ENCODE data around the gene HPD. TPM values are rescaled to one million over a fixed set of nuclear protein-coding genes. Genes with fewer than 3 reads are reported as not detected.
"Not testable (repeated sequence)": the region's sequence is repeated elsewhere in the genome, so short reads cannot be mapped to it uniquely, and the experiment has no call there.

HPD gene
- total RNA-seq, 3 donors from 2014 or later = 0.63 to 1.0 TPM; not detected in 1

DNA sequence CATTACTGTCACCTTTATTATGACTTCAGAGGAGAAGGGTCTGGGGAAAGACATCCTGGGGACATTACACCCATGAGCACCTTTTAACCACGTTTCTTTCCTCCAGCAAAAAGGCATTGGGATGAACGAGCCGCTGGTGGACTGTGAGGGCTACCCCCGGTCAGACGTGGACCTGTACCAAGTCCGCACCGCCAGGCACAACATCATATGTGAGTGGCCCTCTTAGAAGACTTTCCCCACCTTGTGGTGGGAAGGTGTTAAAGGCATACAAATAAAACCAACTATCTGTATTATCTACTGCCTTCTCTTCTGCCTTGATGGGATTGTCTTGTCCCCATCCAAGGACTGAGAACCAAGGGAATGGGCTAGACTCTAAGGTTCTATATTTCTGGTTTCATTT, 36.0 kb upstream of the HPD start:
- no peaks in the 10 kb centered on the region for H3K36me3 ChIP-seq (ENCODE audit: low read depth)
- H3K9me3 ChIP-seq = no peaks in the 10 kb centered on the region
- intact Hi-C loops (cut with DNase I, micrococcal nuclease) = no loop called here
- peaks cover 28% of the 10 kb centered on the region for H3K4me1 ChIP-seq (ENCODE audit: low read depth)
- no peak overlapping the region for H3K4me3 ChIP-seq
- DNase-seq = no peak
- ATAC-seq = peak; percentile 35
- TF ChIP-seq, protein P1, sequence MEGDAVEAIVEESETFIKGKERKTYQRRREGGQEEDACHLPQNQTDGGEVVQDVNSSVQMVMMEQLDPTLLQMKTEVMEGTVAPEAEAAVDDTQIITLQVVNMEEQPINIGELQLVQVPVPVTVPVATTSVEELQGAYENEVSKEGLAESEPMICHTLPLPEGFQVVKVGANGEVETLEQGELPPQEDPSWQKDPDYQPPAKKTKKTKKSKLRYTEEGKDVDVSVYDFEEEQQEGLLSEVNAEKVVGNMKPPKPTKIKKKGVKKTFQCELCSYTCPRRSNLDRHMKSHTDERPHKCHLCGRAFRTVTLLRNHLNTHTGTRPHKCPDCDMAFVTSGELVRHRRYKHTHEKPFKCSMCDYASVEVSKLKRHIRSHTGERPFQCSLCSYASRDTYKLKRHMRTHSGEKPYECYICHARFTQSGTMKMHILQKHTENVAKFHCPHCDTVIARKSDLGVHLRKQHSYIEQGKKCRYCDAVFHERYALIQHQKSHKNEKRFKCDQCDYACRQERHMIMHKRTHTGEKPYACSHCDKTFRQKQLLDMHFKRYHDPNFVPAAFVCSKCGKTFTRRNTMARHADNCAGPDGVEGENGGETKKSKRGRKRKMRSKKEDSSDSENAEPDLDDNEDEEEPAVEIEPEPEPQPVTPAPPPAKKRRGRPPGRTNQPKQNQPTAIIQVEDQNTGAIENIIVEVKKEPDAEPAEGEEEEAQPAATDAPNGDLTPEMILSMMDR (IDR thresholded peaks at IDR 0.05) = no peak

DNA sequence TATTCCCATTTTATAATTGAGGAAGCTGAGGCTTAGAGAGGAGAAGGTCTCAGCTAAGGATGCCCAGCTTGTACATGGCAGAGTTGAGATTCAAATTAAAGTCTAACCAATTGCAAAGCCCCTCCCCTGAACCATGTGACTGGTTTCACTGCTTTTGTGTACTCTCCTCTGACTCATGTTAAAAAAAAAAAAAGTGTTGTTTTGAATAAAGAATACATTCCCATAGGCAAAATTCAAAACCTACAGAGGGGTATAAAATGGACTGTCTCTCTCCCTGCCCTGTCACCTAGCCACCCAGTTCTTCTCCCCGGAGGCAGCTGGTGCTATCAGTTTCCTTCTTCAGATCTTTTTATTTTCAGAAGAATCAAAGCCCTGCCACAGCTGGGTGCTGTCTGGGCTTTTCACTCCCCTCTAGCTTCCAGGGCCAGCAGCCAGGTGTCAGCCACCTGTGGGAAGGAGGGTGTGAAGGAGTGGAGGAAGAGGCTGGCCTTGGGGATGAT, 35.4 kb upstream of the HPD start:
- peak; percentile 67 for ATAC-seq
- DNase-seq = peak in 1 of 3 donors; percentile 52
- no peak overlapping the region for H3K4me3 ChIP-seq
- H3K4me1 ChIP-seq (ENCODE audit: low read depth) = peaks cover 33% of the 10 kb centered on the region
- H3K36me3 ChIP-seq (ENCODE audit: low read depth) = no peaks in the 10 kb centered on the region
- intact Hi-C loops (cut with DNase I, micrococcal nuclease) = no loop called here
- no peaks in the 10 kb centered on the region for H3K9me3 ChIP-seq
- TF ChIP-seq, protein P1 (IDR thresholded peaks at IDR 0.05) = no peak

DNA sequence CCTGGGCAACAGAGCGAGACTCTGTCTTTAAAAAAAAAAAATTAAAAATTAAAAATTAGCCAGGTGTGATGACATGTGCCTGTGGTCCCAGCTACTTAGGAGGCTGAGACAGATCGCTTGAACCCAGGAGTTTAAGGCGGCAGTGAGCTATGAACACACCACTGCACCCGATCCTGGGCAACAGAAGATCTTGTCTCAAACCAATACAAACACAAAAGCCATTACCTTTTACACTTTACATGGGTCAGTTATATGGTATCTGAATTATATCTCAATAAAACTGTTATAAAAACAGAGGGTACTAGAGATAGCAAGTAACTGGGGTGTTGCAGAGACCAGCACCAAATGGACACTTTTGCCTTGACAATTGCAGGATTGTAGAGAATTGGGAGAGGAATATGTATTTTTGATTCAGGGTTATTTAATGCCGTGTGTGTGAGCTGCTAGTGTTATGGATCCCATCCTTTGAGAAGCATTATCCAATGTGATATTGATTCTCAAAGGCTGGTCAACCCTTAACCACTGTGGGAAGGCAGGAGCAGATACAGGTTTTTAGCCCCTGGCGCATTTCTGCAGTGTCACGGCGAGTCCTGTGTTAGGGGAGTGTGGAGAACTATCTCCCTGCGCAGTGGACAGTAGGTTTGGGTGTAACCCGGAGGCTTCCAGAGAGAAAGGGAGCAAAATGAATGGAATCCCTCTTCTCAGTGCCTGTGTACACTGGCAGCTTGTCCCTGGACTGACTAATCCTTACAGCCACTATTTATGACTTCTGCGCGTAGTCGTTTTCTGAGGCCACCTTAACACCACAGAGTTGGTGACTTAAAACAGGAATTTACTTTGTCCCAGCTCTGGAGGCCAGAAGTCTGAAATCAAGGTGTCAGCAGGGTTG, 34.3 kb upstream of the HPD start:
- peaks cover 33% of the 10 kb centered on the region for H3K4me1 ChIP-seq (ENCODE audit: low read depth)
- TF ChIP-seq, protein P1 (IDR thresholded peaks at IDR 0.05) = no peak
- no peaks in the 10 kb centered on the region for H3K9me3 ChIP-seq
- no peak for DNase-seq
- intact Hi-C loops (cut with DNase I, micrococcal nuclease) = no loop called here
- H3K4me3 ChIP-seq = no peak overlapping the region
- H3K36me3 ChIP-seq (ENCODE audit: low read depth) = no peaks in the 10 kb centered on the region
- no peak for ATAC-seq

DNA sequence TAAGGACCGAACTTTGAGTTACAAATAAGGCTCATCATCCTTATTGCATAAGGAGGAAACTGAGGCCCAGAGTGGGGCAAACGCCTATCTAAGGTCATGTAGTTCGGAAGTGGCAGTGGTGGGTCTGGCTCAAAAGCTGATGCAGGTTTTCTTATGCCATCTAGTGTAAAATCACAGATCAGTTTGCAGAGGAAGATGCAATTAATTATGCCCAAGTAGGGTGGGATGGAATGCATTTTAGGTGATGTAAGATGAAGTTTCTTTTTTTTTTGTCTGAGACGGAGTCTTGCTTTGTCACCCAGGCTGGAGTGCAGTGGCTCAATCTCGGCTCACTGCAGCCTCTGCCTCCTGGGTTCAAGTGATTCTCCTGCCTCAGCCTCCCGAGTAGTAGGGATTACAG, 31.0 kb upstream of the HPD start:
- ATAC-seq; H3K4me3 ChIP-seq; H3K9me3 ChIP-seq; intact Hi-C loops (cut with DNase I, micrococcal nuclease); H3K36me3 ChIP-seq (ENCODE audit: low read depth); DNase-seq: not testable (repeated sequence)
- peaks cover 33% of the 10 kb centered on the region for H3K4me1 ChIP-seq (ENCODE audit: low read depth)

DNA sequence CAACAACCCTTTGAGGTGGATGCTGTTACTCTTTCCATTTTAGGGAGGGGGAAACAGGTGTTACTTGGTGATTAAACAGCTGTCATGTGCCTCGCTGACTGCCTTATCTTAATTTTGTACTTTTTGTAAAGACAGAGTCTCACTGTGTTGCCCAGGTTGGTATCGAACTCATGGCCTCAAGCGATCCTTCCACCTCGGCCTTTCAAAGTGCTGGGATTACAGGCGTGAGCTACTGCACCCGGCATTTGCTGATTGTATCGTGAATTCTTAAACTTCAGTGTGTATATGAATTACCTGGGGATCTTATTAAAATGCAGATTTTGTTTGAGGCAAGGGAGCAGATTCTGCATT, 30.6 kb upstream of the HPD start:
- TF ChIP-seq, protein P1 (IDR thresholded peaks at IDR 0.05) = no peak
- peak overlapping the region; percentile 79 for H3K4me3 ChIP-seq
- peaks cover 33% of the 10 kb centered on the region for H3K4me1 ChIP-seq (ENCODE audit: low read depth)
- intact Hi-C loops (cut with DNase I, micrococcal nuclease) = no loop called here
- ATAC-seq = no peak
- no peaks in the 10 kb centered on the region for H3K9me3 ChIP-seq
- peak in 1 of 3 donors; percentile 14 for DNase-seq
- no peaks in the 10 kb centered on the region for H3K36me3 ChIP-seq (ENCODE audit: low read depth)

DNA sequence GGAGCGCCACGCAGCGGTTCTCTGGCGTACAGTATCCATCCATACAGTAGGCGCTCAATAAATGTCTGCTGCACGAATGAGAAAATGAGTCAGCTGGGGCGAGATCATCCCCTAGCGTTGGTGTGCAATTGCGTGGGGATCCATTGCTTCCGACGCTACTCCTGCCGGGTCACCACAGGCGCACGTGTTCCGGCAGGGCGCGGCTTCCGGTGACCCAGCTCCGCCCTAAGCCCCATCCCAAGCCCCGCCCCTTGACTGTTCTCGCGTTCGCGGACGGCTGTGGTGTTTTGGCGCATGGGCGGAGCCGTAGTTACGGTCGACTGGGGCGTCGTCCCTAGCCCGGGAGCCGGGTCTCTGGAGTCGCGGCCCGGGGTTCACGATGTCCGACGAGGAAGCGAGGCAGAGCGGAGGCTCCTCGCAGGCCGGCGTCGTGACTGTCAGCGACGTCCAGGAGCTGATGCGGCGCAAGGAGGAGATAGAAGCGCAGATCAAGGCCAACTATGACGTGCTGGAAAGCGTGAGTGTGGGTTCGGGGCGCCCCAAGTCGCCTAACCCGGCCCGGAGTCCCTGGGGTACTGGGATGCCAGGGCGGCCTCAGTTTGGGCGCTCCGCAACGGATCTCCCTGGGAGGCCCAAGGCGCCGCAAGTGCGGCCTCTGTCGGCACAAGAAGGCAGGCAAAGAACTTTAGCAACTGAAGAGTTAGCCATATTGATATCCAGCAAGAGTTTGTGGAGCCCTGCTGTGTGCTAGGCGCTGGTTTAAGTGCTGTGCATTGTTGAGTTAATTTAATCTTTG, 30.0 kb upstream of the HPD start, which contains the start of gene PSMD9:
Gene PSMD9 (plus strand): TSS at position 313 of the 796 bp plus-strand sequence. CDS start 67 bp downstream, at position 380.
- intact Hi-C loops (cut with DNase I, micrococcal nuclease) = no loop called here
- ATAC-seq = peak; percentile 99
- Histone ChIP-seq H3K9me3 (no peaks in the 10 kb centered on the region), H3K4me3 (peak within 1 kb of the TSS; percentile 79), H3K4me1 (ENCODE audit: low read depth) (peaks cover 31% of the 10 kb centered on the region), H3K36me3 (ENCODE audit: low read depth) (no peaks in the 10 kb centered on the region)
- TF ChIP-seq, protein P1 (IDR thresholded peaks at IDR 0.05) = peak; percentile 43
- DNase-seq = peak; percentile 98 to 99 (median 99)
